ENCODE results near the gene TMEM187. TPM values are rescaled to one million over a fixed set of nuclear protein-coding genes. Genes with fewer than 3 reads are reported as not detected.

Gene TMEM187
- 2.9 and 4.2 TPM in 2 replicates for total RNA-seq (2013; cell fraction: nucleolus; rRNA removed)
- total RNA-seq (2014; rRNA removed): 5.0 and 8.5 TPM in 2 replicates
- 1.6 and 1.7 TPM in 2 replicates for total RNA-seq (2014; rRNA removed; fragmentation: Illumina TruSeq; extraction: Trizol)
- total RNA-seq (2021): 6.1 and 6.3 TPM in 2 replicates
- 1.3 TPM for polyA plus RNA-seq (2011; ENCODE audit: low read depth)
- polyA plus RNA-seq (2011; rRNA removed): 3.0 and 4.2 TPM in 2 replicates
- 9.1 and 11.2 TPM in 2 replicates for polyA plus RNA-seq (2011; cell fraction: cytosol; rRNA removed)
- 4.7 and 5.0 TPM in 2 replicates for polyA plus RNA-seq (2011; cell fraction: nucleus; rRNA removed)
- polyA plus RNA-seq (2012): 5.0 and 5.4 TPM in 2 replicates
- polyA plus RNA-seq (2014; fragmentation: Illumina TruSeq; extraction: Trizol): 0.36 and 0.88 TPM in 2 replicates
- under 1 TPM; 0.45 to 0.99 TPM for polyA plus RNA-seq (2014; fragmentation: Nextera tagmentation; extraction: Ambion mirVana)
- polyA plus RNA-seq (2014; rRNA removed): 5.6 and 7.0 TPM in 2 replicates
- polyA plus RNA-seq (2016; fragmentation: Nextera tagmentation; extraction: Ambion mirVana): 1 to 10 TPM; 4.0 to 4.8 TPM
- polyA minus RNA-seq (2011; rRNA and poly(A)+ RNA removed): 3.2 and 6.9 TPM in 2 replicates
- 0.94 and 2.7 TPM in 2 replicates for polyA minus RNA-seq (2011; cell fraction: cytosol; rRNA and poly(A)+ RNA removed)
- 3.0 and 3.4 TPM in 2 replicates for polyA minus RNA-seq (2011; cell fraction: nucleus; rRNA and poly(A)+ RNA removed)
- percentile 45 among the genes with signal in this experiment for Bru-seq, nascent RNA
- BruChase-seq, experiment 1, labeled RNA remaining after a 6-hour chase: percentile 45 among the genes with signal in this experiment
- percentile 42 among the genes with signal in this experiment for BruChase-seq, experiment 2, labeled RNA remaining after a 2-hour chase
- long read RNA-seq, experiment 1, partial matches to known transcripts: 1 of 6 reads
- long read RNA-seq, experiment 1, other reads (novel, unspliced or antisense): 0 of 6 reads
- long read RNA-seq, experiment 2, transcript TMEM187-201 (2 exons, 1,880 nt): major isoform, 7 of 11 reads
- long read RNA-seq, experiment 2, partial matches to known transcripts: 1 of 11 reads
- long read RNA-seq, experiment 2, other reads (novel, unspliced or antisense): 0 of 11 reads

- Histone ChIP-seq H3K36me3 (ENCODE audit: control insufficient read depth in 2 of 2, insufficient read depth in 2 of 2, low read length in 1 of 2) (no peaks in the 10 kb centered on the region; a peak in 1 of 4 replicates), H3K9ac (ENCODE audit: control insufficient read depth, insufficient read depth, low read length) (peak within 1 kb of the TSS; percentile 96), H3K79me2 (ENCODE audit: control insufficient read depth, insufficient read depth, low read length) (peaks cover 52% of the 10 kb centered on the region), H3K27me3 (replicated peaks in 1 of 2; ENCODE audit: control insufficient read depth in 2 of 2, insufficient read depth in 2 of 2, low read length in 1 of 2) (no peaks in the 10 kb centered on the region), H3K4me2 (ENCODE audit: control insufficient read depth, insufficient read depth) (peak within 1 kb of the TSS; percentile 89), H4K20me1 (ENCODE audit: control insufficient read depth, insufficient read depth) (no peaks in the 10 kb centered on the region), H3K4me1 (ENCODE audit: control insufficient read depth, insufficient read depth, low read length) (peaks cover 10% of the 10 kb centered on the region), H3K27ac (ENCODE audit: control insufficient read depth, insufficient read depth) (peak within 1 kb of the TSS; percentile 99), H3K9me3 (replicated peaks; ENCODE audit: control insufficient read depth, insufficient read depth, low read length) (no peaks in the 10 kb centered on the region), H3K4me3 (peak within 1 kb of the TSS; percentile 95), H2AFZ (ENCODE audit: control insufficient read depth, low read depth, low read length) (peak within 1 kb of the TSS; percentile 84)
- ChIA-PET RAD21 (ENCODE audit: unreplicated experiment) (interaction anchor here (1.4 to 6.4 kb wide), 5 partner anchors 25 to 48 kb away, joined by 3 to 48 read pairs (median 6); partner anchors contain the start of gene ARHGAP4), CTCF (interaction anchor here (1.5 to 2.6 kb wide), 3 partner anchors 9 to 35 kb away, joined by 3 to 8 read pairs (median 6); no protein-coding TSS in a partner anchor), SMC1A (ENCODE audit: uncharacterized antibody, unreplicated experiment) (interaction anchor here (1.3 kb wide), 2 partner anchors 9 to 31 kb away, joined by 5 to 6 read pairs; no protein-coding TSS in a partner anchor), POLR2A (interaction anchor here (1.2 to 7.9 kb wide), 4 partner anchors 9 to 46 kb away, joined by 3 to 68 read pairs (median 8); partner anchors contain the start of gene ARHGAP4)
- BruUV-seq (replicated peaks): no TSS peak
- under 1% methylated on average over 68 of the region's 103 CpGs for WGBS (ENCODE audit: insufficient coverage, insufficient replicate concordance, low lambda C conversion rate, missing lambda C conversion rate)
- DNase-seq (ENCODE audit: low read depth, low spot score): peak; percentile 75
- peak; percentile 88 for FAIRE-seq
- intact Hi-C loops (cut with micrococcal nuclease; ENCODE audit: unreplicated experiment): loop anchor here (5.0 kb wide), 1 partner anchor 125 kb away; the partner anchor contains the start of gene MECP2
- peak; percentile 59 for ATAC-seq
- in situ Hi-C loops (cut with MboI): no loop called here
- TF ChIP-seq TAF1 (IDR thresholded peaks at IDR 0.05; ENCODE audit: borderline replicate concordance, low read depth, low read length): peak; percentile 42; the same call in 1 of the 2 replicates
- 0 out of 2 replicates have a peak, but pooled peaks have one; percentile 60 for TF ChIP-seq ZSCAN29 (IDR thresholded peaks at IDR 0.05)
- TF ChIP-seq NRF1 (conservative IDR thresholded peaks at IDR 0.05; ENCODE audit: low read depth, low read length): peak; percentile 79
- 0 out of 2 replicates have a peak, but pooled peaks have one; percentile 23 for TF ChIP-seq PML (IDR thresholded peaks at IDR 0.05; ENCODE audit: low read length)
- 0 out of 2 replicates have a peak, but pooled peaks have one; percentile 25 for TF ChIP-seq NR2F1 (conservative IDR thresholded peaks at IDR 0.05)
- TF ChIP-seq RUNX3 (IDR thresholded peaks at IDR 0.05; ENCODE audit: low read length): peak; percentile 59
- TF ChIP-seq POLR2AphosphoS5 (IDR thresholded peaks at IDR 0.05; ENCODE audit: low read length): peak; percentile 35; the same call in 1 of the 2 replicates
- peak; percentile 77; the same call in 1 of the 2 replicates for TF ChIP-seq E2F4 (IDR thresholded peaks at IDR 0.05; ENCODE audit: low read depth, low read length)
- peak; percentile 82 to 96; a peak in 3 of 4 replicates for TF ChIP-seq BHLHE40 (IDR thresholded peaks at IDR 0.05; ENCODE audit: borderline replicate concordance in 1 of 2, low read depth in 2 of 2, low read length in 1 of 2)
- TF ChIP-seq GATAD2B (conservative IDR thresholded peaks at IDR 0.05; ENCODE audit: low read depth): 0 out of 2 replicates have a peak, but pooled peaks have one; percentile 27
- no peak for TF ChIP-seq SMARCA5 (IDR thresholded peaks at IDR 0.05)
- 0 out of 2 replicates have a peak, but pooled peaks have one; percentile 8 for TF ChIP-seq POLR2AphosphoS2 (IDR thresholded peaks at IDR 0.05; ENCODE audit: low read depth, low read length)
- peak in 1 of 2 experiments; percentile 59; a peak in 1 of 3 replicates for TF ChIP-seq EGR1 (IDR thresholded peaks at IDR 0.05; ENCODE audit: borderline replicate concordance in 1 of 2, low read depth in 2 of 2, low read length in 2 of 2)
- peak; percentile 98 for TF ChIP-seq RB1 (IDR thresholded peaks at IDR 0.05; ENCODE audit: borderline replicate concordance)
- TF ChIP-seq NKRF (conservative IDR thresholded peaks at IDR 0.05): peak; percentile 63
Measured at GRCh38 chrX:153972368-153973126, at the start of gene TMEM187. TMEM187 (plus strand) TSS chrX:153972754; CDS start chrX:153982063, 9,309 bp downstream.

Measured in GM12878 (cell line).